Measurements from ENCODE around the gene NSMCE1. TPM values are rescaled to one million over a fixed set of nuclear protein-coding genes. Genes with fewer than 3 reads are reported as not detected.

Gene NSMCE1
- total and polyA plus RNA-seq, 2 of the 8 experiments (the other 6 are each of a cell fraction or from before 2014, with no cell fraction given), result 8.1 to 16.6 TPM

DNA sequence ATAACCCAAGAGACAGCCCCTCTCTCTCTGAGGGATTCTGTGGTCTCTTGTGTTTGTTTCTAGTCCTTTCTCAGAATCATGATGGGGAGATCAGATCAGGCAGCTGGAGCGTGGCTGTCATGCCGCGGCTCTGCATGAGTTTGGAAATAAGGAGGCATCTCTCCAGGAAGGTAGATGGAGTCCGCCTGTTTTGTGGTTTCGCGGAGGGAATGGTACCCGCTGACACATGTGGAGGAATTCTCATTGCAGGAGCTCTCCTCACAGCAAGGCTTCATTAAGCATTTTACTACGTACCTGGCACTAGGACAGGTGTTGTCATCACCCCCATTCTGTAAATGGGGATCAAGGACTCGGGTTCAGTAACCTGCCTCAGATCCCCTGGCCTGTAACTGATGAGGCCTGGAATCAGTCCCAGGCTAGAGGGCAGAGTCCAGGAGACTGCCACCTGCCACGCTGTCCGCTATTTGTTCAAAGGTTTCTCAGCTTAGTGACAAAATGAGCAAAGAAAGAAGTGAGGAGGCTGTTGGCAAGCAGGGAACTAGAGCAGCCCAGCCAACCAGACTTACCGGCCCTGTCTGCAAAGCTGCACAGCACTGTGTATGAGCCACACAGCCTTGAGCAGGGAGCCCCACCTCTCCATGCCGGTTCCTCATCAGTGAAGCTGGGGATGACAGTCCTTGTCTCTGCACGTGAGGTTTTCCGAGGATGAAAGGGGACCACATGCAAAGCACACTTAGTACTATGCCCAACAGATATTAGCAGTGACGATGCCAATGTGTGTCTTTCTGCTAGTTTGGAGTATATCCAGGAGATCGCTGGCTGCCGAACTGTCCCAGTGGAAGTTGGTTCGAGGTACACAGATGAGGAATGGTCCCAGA lies 54.2 kb downstream of the NSMCE1 start:
- no peak overlapping the region for H3K9ac ChIP-seq (replicated peaks in 1 of 4; ENCODE audit: extremely low read depth in 1 of 4, low read depth in 3 of 4, low read length in 3 of 4)
- H2AFZ ChIP-seq (ENCODE audit: low read length), result no peak overlapping the region
- H3K4ac ChIP-seq (replicated peaks; ENCODE audit: insufficient read length, low read depth, low read length), result no peak overlapping the region
- DNase-seq (ENCODE audit: low read depth in 1 of 2, low spot score in 2 of 2), result no peak
- H3K27me3 ChIP-seq (replicated peaks in 1 of 4; ENCODE audit: control insufficient read depth in 3 of 4, extremely low read depth in 1 of 4, insufficient read depth in 3 of 4, low read length in 3 of 4), result no peaks in the 10 kb centered on the region
- no peak for FAIRE-seq
- H2AK5ac ChIP-seq (ENCODE audit: low read depth, low read length), result no peak overlapping the region
- H3K79me2 ChIP-seq (ENCODE audit: control insufficient read depth in 1 of 2, insufficient read depth in 2 of 2, low read length in 2 of 2), result no peaks in the 10 kb centered on the region
- H2BK5ac ChIP-seq (ENCODE audit: low read depth, low read length), result no peak overlapping the region
- peaks cover 0 to 2% of the 10 kb centered on the region in 2 experiments for H4K20me1 ChIP-seq (replicated peaks in 1 of 2; ENCODE audit: control insufficient read depth in 1 of 2, insufficient read depth in 2 of 2, low read length in 2 of 2)
- H3K79me1 ChIP-seq (ENCODE audit: low read depth, low read length), result 0 out of 2 replicates have a peak, but pooled peaks cover 3% of the 10 kb centered on the region
- H3K4me1 ChIP-seq (replicated peaks in 1 of 4; ENCODE audit: control insufficient read depth in 3 of 4, insufficient read depth in 4 of 4, low read length in 3 of 4), result no peaks in the 10 kb centered on the region
- H2BK120ac ChIP-seq (replicated peaks; ENCODE audit: low read depth, low read length), result no peak overlapping the region
- no peak overlapping the region for H3K4me3 ChIP-seq (ENCODE audit: extremely low read depth in 1 of 4, insufficient read depth in 2 of 4, low read depth in 3 of 4, low read length in 4 of 4)
- H2BK20ac ChIP-seq (ENCODE audit: low read length), result no peak overlapping the region
- TF ChIP-seq CREB1 (IDR thresholded peaks at IDR 0.05), result no peak
- TF ChIP-seq, protein P1, sequence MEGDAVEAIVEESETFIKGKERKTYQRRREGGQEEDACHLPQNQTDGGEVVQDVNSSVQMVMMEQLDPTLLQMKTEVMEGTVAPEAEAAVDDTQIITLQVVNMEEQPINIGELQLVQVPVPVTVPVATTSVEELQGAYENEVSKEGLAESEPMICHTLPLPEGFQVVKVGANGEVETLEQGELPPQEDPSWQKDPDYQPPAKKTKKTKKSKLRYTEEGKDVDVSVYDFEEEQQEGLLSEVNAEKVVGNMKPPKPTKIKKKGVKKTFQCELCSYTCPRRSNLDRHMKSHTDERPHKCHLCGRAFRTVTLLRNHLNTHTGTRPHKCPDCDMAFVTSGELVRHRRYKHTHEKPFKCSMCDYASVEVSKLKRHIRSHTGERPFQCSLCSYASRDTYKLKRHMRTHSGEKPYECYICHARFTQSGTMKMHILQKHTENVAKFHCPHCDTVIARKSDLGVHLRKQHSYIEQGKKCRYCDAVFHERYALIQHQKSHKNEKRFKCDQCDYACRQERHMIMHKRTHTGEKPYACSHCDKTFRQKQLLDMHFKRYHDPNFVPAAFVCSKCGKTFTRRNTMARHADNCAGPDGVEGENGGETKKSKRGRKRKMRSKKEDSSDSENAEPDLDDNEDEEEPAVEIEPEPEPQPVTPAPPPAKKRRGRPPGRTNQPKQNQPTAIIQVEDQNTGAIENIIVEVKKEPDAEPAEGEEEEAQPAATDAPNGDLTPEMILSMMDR (IDR thresholded peaks at IDR 0.05; ENCODE audit: control extremely low read depth in 1 of 3, insufficient read depth in 1 of 3, low read depth in 1 of 3, low read length in 3 of 3), result no peak
- no peak overlapping the region for H4K5ac ChIP-seq (ENCODE audit: insufficient read length, low read depth, low read length)
- ChIA-PET POLR2A (ENCODE audit: partially characterized antibody) (interaction anchor here (1.2 kb wide), 1 partner anchor 11 kb away, joined by 3 read pairs; the partner anchor contains the start of gene KDM8), CTCF (ENCODE audit: partially characterized antibody) (interaction anchor here (1.0 to 1.9 kb wide), 2 partner anchors 35 to 154 kb away, joined by 4 read pairs; no protein-coding TSS in a partner anchor)
- 90% methylated on average over 19 of the region's 19 CpGs; no CpG with 5 or more reads in 1 of the 2 experiments for WGBS, 2 experiments (ENCODE audit: extremely low coverage in 1 of 2, insufficient coverage in 1 of 2, insufficient read length in 1 of 2, insufficient replicate concordance in 2 of 2, low coverage in 1 of 2, low lambda C conversion rate in 2 of 2, missing lambda C conversion rate in 1 of 2)
- H3K56ac ChIP-seq (replicated peaks; ENCODE audit: insufficient read length, low read depth, low read length), result no peak overlapping the region
- no peak overlapping the region; the same call in 1 of the 2 replicates for H4K8ac ChIP-seq (ENCODE audit: extremely low read depth, insufficient read depth, low read length)
- H3K18ac ChIP-seq (ENCODE audit: extremely low read depth, low read length), result no peak overlapping the region
- H2BK12ac ChIP-seq (ENCODE audit: low read depth, low read length), result no peak overlapping the region
- H3K36me3 ChIP-seq (ENCODE audit: control insufficient read depth in 2 of 4, insufficient read depth in 4 of 4, low read length in 3 of 4), result peaks cover 0 to 15% (median 2%) of the 10 kb centered on the region in 4 experiments; a peak in 4 of 8 replicates
- H3K4me2 ChIP-seq (ENCODE audit: insufficient read depth in 1 of 2, low read depth in 2 of 2, low read length in 2 of 2), result no peak overlapping the region
- H3K9me3 ChIP-seq (ENCODE audit: insufficient read depth in 2 of 2, low read depth in 1 of 2, low read length in 1 of 2), result no peaks in the 10 kb centered on the region
- no peak overlapping the region for H4K91ac ChIP-seq (replicated peaks; ENCODE audit: insufficient read length, low read length)
- H3K14ac ChIP-seq (ENCODE audit: insufficient read length), result no peak overlapping the region
- H3K27ac ChIP-seq (ENCODE audit: low read depth, low read length), result no peak overlapping the region
- no peak overlapping the region for H3K23ac ChIP-seq (ENCODE audit: insufficient read length)
- H2BK15ac ChIP-seq (ENCODE audit: low read length), result no peak overlapping the region
- H3K23me2 ChIP-seq (ENCODE audit: low read depth, low read length), result no peaks in the 10 kb centered on the region

Data from H1 (cell line).